MM.1S (cell line): ENCODE measurements around the gene GYS2.
"Not testable (repeated sequence)": the region's sequence is repeated elsewhere in the genome, so short reads cannot be mapped to it uniquely, and the experiment has no call there.

ENCODE experiments used
- EZH2 ChIP-seq: fragments of 300-600 bp; sonication (generic); optimal IDR thresholded peaks from 2 replicates; pipeline ENCODE3; 2017; ENCODE audit warnings: low read depth, mild to moderate bottlenecking, antibody characterized with exemption, low read length, mixed read lengths
- EZH2phosphoT487 ChIP-seq: fragments of 300-600 bp; sonication (generic); IDR thresholded peaks from 2 replicates; pipeline ENCODE4 v1.6.1; 2018; ENCODE audit warnings: antibody characterized with exemption, low read length
- TF ChIP-seq, protein P1 (sequence below): fragments of 300-600 bp; sonication (generic); IDR thresholded peaks from 2 replicates; pipeline ENCODE4 v1.5.1; 2016; ENCODE audit warnings: antibody characterized with exemption, low read length, mixed read lengths

DNA sequence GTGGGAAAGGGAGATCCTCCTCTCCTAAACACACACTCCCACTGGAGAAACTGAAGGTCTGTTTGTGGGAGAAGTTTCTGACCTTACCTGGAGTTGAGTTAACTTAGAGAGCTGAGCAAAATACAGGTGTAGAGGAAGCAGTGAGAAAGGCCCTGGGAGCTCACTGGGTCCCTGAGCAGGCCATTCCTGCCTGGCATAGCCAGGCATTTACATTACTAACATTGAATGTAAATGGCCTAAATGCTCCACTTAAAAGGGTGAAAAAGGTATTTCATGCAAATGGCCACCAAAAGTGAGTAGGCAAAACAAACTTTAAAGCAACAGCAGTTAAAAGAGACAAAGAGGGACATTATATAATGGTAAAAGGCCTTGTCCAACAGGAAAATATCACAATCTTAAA lies 9.3 kb downstream of the GYS2 start:
- not testable (repeated sequence) for TF ChIP-seq EZH2, EZH2phosphoT487
- TF ChIP-seq, protein P1, sequence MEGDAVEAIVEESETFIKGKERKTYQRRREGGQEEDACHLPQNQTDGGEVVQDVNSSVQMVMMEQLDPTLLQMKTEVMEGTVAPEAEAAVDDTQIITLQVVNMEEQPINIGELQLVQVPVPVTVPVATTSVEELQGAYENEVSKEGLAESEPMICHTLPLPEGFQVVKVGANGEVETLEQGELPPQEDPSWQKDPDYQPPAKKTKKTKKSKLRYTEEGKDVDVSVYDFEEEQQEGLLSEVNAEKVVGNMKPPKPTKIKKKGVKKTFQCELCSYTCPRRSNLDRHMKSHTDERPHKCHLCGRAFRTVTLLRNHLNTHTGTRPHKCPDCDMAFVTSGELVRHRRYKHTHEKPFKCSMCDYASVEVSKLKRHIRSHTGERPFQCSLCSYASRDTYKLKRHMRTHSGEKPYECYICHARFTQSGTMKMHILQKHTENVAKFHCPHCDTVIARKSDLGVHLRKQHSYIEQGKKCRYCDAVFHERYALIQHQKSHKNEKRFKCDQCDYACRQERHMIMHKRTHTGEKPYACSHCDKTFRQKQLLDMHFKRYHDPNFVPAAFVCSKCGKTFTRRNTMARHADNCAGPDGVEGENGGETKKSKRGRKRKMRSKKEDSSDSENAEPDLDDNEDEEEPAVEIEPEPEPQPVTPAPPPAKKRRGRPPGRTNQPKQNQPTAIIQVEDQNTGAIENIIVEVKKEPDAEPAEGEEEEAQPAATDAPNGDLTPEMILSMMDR: not testable (repeated sequence)
